Kidney epithelial cell (primary cell): ENCODE results near the gene LACRT. TPM values are rescaled to one million over a fixed set of nuclear protein-coding genes. Genes with fewer than 3 reads are reported as not detected.

Experiments
- DNase-seq: peaks from one replicate; pipeline ENCODE4 v3.0.0-alpha.2; 2010; ENCODE audit warnings: low read depth
- H3K27me3 ChIP-seq: 2 replicates; pipeline ENCODE4 v1.6.0; 2011; ENCODE audit warnings: low read length; ENCODE audit not compliant: control insufficient read depth, insufficient read depth
- H3K36me3 ChIP-seq: 2 replicates; pipeline ENCODE4 v1.5.1; 2011; ENCODE audit warnings: low read length; ENCODE audit not compliant: control insufficient read depth, insufficient read depth
- H3K4me3 ChIP-seq: 2 replicates; pipeline ENCODE4 v1.5.1; 2011; ENCODE audit warnings: low read depth, mild to moderate bottlenecking, control low read depth, low read length
- CTCF ChIP-seq: IDR thresholded peaks from 2 replicates; pipeline ENCODE4 v1.5.1; 2011; ENCODE audit warnings: mild to moderate bottlenecking, moderate library complexity, low read length, control low read depth, inconsistent platforms; ENCODE audit not compliant: insufficient read depth, poor library complexity, severe bottlenecking
- total RNA-seq: library from RNA; depleted of rRNA; stranded (reverse); fragments of >200 nt; gene quantifications from 2 replicates; pipeline ENCODE4 v1.2.3, GENCODE V29; 2015

Gene LACRT
- total RNA-seq, 1 donor from 2014 or later: not detected

- TF ChIP-seq CTCF: no peak
- DNase-seq: no peak
- Histone ChIP-seq H3K36me3 (no peaks in the 10 kb centered on the region), H3K4me3 (no peak overlapping the region), H3K27me3 (peaks cover 3% of the 10 kb centered on the region)
These were observed 30.8 kb downstream of the LACRT start for GRCh38 chr12:54603872-54604271.

- Histone ChIP-seq H3K27me3 (peaks cover 3% of the 10 kb centered on the region), H3K36me3 (no peaks in the 10 kb centered on the region), H3K4me3 (no peak overlapping the region)
- no peak for DNase-seq
- peak; percentile 80 for TF ChIP-seq CTCF
These were observed 31.4 kb downstream of the LACRT start for GRCh38 chr12:54603173-54603814.

- DNase-seq: no peak
- no peak for TF ChIP-seq CTCF
These were observed 32.0 kb downstream of the LACRT start for GRCh38 chr12:54602661-54603060.

GRCh38 chr12:54601841-54602240, 32.9 kb downstream of the LACRT start:
- Histone ChIP-seq H3K36me3 (no peaks in the 10 kb centered on the region), H3K27me3 (no peaks in the 10 kb centered on the region), H3K4me3 (no peak overlapping the region)
- no peak for DNase-seq
- no peak for TF ChIP-seq CTCF

More at GRCh38 chr12:54602661-54603060, 32.0 kb downstream of the LACRT start:
- no peaks in the 10 kb centered on the region for H3K27me3 ChIP-seq
- no peaks in the 10 kb centered on the region for H3K36me3 ChIP-seq
- no peak overlapping the region for H3K4me3 ChIP-seq

GRCh38 chr12:54598970-54599369, 35.7 kb downstream of the LACRT start:
- DNase-seq: no peak
- no peaks in the 10 kb centered on the region for H3K27me3 ChIP-seq
- H3K36me3 ChIP-seq: no peaks in the 10 kb centered on the region
- TF ChIP-seq CTCF: no peak
- no peak overlapping the region for H3K4me3 ChIP-seq

GRCh38 chr12:54596526-54596946, 38.2 kb downstream of the LACRT start:
- H3K27me3 ChIP-seq: no peaks in the 10 kb centered on the region
- DNase-seq: no peak
- no peak overlapping the region for H3K4me3 ChIP-seq
- TF ChIP-seq CTCF: peak; percentile 88
- no peaks in the 10 kb centered on the region for H3K36me3 ChIP-seq
